CD1c-positive myeloid dendritic cell (primary cell): ENCODE results near the gene SLC40A1.

Experiments used
- DNase-seq: peaks from one replicate; pipeline ENCODE4 v3.0.0-alpha.2; 2016; ENCODE audit errors: extremely low spot score

The SLC40A1 gene

DNA sequence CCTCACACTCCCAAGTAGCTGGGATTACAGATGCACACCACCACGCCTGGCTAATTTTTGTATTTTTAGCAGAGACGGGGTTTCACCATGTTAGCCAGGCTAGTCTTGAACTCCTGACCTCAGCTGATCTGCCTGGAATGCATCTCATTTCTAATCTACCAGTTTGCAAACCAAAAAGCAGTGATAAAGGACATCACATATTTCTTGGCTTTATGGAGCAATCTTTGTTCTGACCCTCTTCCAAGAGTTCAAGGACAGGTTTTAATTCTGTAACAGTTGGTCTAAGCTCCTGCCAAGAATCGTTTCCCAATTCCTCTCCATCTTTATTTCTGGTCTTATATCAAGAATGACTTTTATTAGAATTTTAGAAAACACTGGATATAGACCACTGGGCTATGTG lies 67.7 kb downstream of the SLC40A1 start:
- no peak for DNase-seq

DNA sequence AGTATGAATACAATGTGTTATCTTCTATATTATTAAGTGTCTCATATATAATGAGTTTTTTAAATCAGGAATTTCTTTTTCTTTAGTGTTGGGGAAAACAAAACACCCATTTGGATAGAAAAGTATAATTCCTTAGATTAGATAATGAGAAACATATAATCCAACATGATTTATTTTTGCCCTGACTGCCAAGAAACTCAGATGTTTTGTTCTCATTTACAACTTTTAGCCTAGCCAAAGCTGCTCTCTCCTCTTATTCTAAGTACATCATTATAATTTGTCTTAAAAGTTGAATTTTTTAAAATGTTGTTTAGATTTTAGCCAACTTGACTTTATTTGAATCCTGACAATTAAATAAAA lies 68.6 kb downstream of the SLC40A1 start:
- DNase-seq, result no peak

DNA sequence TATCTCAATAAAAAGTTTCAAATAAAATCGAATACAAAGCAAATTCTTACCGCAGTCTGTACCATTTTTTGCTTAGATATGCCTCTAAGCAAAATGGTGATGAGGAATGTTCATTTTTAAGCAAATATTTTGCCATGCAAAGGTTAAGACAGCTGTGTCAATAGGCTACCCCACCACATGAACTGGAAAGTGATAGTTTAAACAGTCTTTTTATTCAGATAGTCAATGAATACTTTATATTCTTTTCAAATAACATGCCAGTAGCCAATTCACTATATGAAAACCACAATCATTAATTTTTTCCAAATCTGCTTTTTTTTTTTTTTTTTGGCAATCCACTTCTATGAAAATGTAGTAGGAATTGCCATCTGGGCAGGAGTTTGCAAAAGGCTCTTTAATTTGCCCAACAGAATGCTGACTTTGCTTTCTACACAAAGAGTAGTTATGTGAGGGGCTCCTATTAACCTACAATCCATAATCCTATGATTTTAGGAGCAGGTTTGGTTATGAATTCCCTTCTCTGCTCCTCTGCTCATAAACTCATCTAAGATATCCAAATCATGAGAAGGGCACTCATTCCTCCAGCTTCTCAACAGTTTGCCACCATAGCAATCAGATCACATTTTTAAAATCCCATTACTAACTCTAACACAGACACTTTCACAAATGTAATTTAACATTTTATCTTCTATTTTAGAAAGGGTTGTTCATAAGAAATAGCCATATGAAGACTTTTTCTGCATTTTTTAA lies 69.2 kb downstream of the SLC40A1 start:
- DNase-seq, result no peak
